BLaER1 (cell line): ENCODE measurements around the gene NSUN3.

ENCODE experiments used
- H3K27ac ChIP-seq: shearing (Covaris generic); formaldehyde crosslinking; 2 replicates; pipeline ENCODE4 v1.8.1; 2022
- H3K27me3 ChIP-seq: shearing (Covaris generic); formaldehyde crosslinking; 2 replicates; pipeline ENCODE4 v1.8.1; 2022
- H3K36me3 ChIP-seq: shearing (Covaris generic); formaldehyde crosslinking; 2 replicates; pipeline ENCODE4 v1.8.1; 2022
- H3K4me1 ChIP-seq: shearing (Covaris generic); formaldehyde crosslinking; 2 replicates; pipeline ENCODE4 v1.8.1; 2022
- H3K4me2 ChIP-seq: shearing (Covaris generic); formaldehyde crosslinking; 2 replicates; pipeline ENCODE4 v1.8.1; 2022
- H3K4me3 ChIP-seq: shearing (Covaris generic); formaldehyde crosslinking; 2 replicates; pipeline ENCODE4 v1.8.1; 2022
- H3K9ac ChIP-seq: shearing (Covaris generic); formaldehyde crosslinking; 2 replicates; pipeline ENCODE4 v1.8.1; 2022
- H3K9me3 ChIP-seq: shearing (Covaris generic); formaldehyde crosslinking; 2 replicates; pipeline ENCODE4 v1.8.1; 2022
- H4K20me1 ChIP-seq: shearing (Covaris generic); formaldehyde crosslinking; 2 replicates; pipeline ENCODE4 v1.8.1; 2022
- Cebpa-rat ChIP-seq: shearing (Covaris generic); IDR thresholded peaks from 2 replicates; pipeline ENCODE4 v1.8.1; 2022

Gene NSUN3

GRCh38 chr3:94176988-94177745 is 114.3 kb downstream of the NSUN3 start:
- H3K36me3 ChIP-seq = no peaks in the 10 kb centered on the region
- no peak for TF ChIP-seq Cebpa-rat
- no peaks in the 10 kb centered on the region for H3K4me1 ChIP-seq
- no peaks in the 10 kb centered on the region for H4K20me1 ChIP-seq
- no peak overlapping the region for H3K9ac ChIP-seq
- no peaks in the 10 kb centered on the region for H3K27me3 ChIP-seq
- no peaks in the 10 kb centered on the region for H3K9me3 ChIP-seq
- H3K4me2 ChIP-seq = no peak overlapping the region
- H3K27ac ChIP-seq = no peak overlapping the region
- no peak overlapping the region for H3K4me3 ChIP-seq
